Vagina (tissue), 2 donors: ENCODE data around the gene RPS6KL1. TPM values are rescaled to one million over a fixed set of nuclear protein-coding genes. Genes with fewer than 3 reads are reported as not detected.

Experiments used
- DNase-seq, 2 donors: peaks; one replicate each; pipeline ENCODE4 v3.0.0-alpha.2; 2017; ENCODE audit errors: extremely low spot score in 2 of 2
- H3K27ac ChIP-seq: fragments of 200-600 bp; sonication (generic); one replicate; pipeline ENCODE4 v1.5.1; 2019
- H3K27me3 ChIP-seq: fragments of 200-600 bp; sonication (generic); one replicate; pipeline ENCODE4 v1.5.1; 2019
- H3K36me3 ChIP-seq, 2 donors: fragments of 200-600 bp; sonication (generic); one replicate each; pipeline ENCODE4 v1.5.1; 2017 to 2019
- H3K4me1 ChIP-seq: fragments of 200-600 bp; sonication (generic); one replicate; pipeline ENCODE4 v1.5.1; 2019
- H3K4me3 ChIP-seq, 2 donors: fragments of 200-600 bp; sonication (generic); 1 replicate in 1 of 2; 2 replicates in 1 of 2; pipeline ENCODE4 v1.5.1; 2016 to 2019
- H3K9me3 ChIP-seq: fragments of 200-600 bp; sonication (generic); one replicate; pipeline ENCODE4 v1.5.1; 2019
- CTCF ChIP-seq, 3 experiments: fragments of 450-650 bp in 2 of 3; fragments of 200-600 bp in 1 of 3; sonication (generic) in 1 of 3; IDR thresholded peaks; one replicate each; pipeline ENCODE4 v1.5.1; 2017 to 2019; ENCODE audit warnings: antibody characterized with exemption in 3 of 3, mild to moderate bottlenecking in 2 of 3, moderate library complexity in 2 of 3
- POLR2A ChIP-seq, 2 donors: fragments of 450-650 bp; IDR thresholded peaks; one replicate each; pipeline ENCODE4 v1.6.1; 2017; ENCODE audit warnings: antibody characterized with exemption in 2 of 2, mild to moderate bottlenecking in 2 of 2, moderate library complexity in 2 of 2
- POLR2AphosphoS5 ChIP-seq, 2 donors: sonication (generic); formaldehyde crosslinking; IDR thresholded peaks; one replicate each; pipeline ENCODE4 v1.9.0; 2017; ENCODE audit warnings: antibody characterized with exemption in 2 of 2, mild to moderate bottlenecking in 2 of 2, low read depth in 1 of 2; ENCODE audit not compliant: insufficient read depth in 1 of 2
- intact Hi-C: fragments of 100-400 bp; cut with DNase I; formaldehyde crosslinking; loops from one replicate; pipeline ENCODE4 v1.15.1; 2023
- total RNA-seq: library from RNA; depleted of rRNA; stranded (reverse); fragments of >200 nt; gene quantifications from one replicate; pipeline ENCODE4 v1.2.3, GENCODE V29; 2016

Gene RPS6KL1
- total RNA-seq, 1 donor from 2014 or later, result 2.0 TPM

- no peaks in the 10 kb centered on the region for H3K36me3 ChIP-seq
- peaks cover 19% of the 10 kb centered on the region for H3K4me1 ChIP-seq
- no peak overlapping the region for H3K4me3 ChIP-seq
- intact Hi-C loops, result no loop called here
- TF ChIP-seq POLR2AphosphoS5 (IDR thresholded peaks at IDR 0.05; ENCODE audit: insufficient read depth in 1 of 2, low read depth in 1 of 2) (no peak), POLR2A (IDR thresholded peaks at IDR 0.05) (no peak), CTCF (IDR thresholded peaks at IDR 0.05) (no peak)
- no peak overlapping the region for H3K27ac ChIP-seq
- DNase-seq, result no peak
- H3K27me3 ChIP-seq, result no peaks in the 10 kb centered on the region
- no peaks in the 10 kb centered on the region for H3K9me3 ChIP-seq
These were observed 67.1 kb downstream of the RPS6KL1 start for GRCh38 chr14:74855945-74856344.

- Histone ChIP-seq H3K4me3 (no peak overlapping the region), H3K27me3 (no peaks in the 10 kb centered on the region), H3K4me1 (peaks cover 19% of the 10 kb centered on the region), H3K36me3 (no peaks in the 10 kb centered on the region), H3K9me3 (no peaks in the 10 kb centered on the region), H3K27ac (no peak overlapping the region)
- no peak for DNase-seq
- intact Hi-C loops, result no loop called here
- TF ChIP-seq POLR2AphosphoS5 (IDR thresholded peaks at IDR 0.05; ENCODE audit: insufficient read depth in 1 of 2, low read depth in 1 of 2), result no peak
- no peak for TF ChIP-seq POLR2A (IDR thresholded peaks at IDR 0.05)
- TF ChIP-seq CTCF (IDR thresholded peaks at IDR 0.05), result no peak
These were observed 68.0 kb downstream of the RPS6KL1 start for GRCh38 chr14:74855021-74855420.

Other genes with a start within 250 kb of the RPS6KL1 start
- gene AREL1, start 210.2 kb downstream of the RPS6KL1 start, total RNA-seq, result 32.7 TPM
- 11.0 TPM for gene FCF1, start 210.1 kb downstream of the RPS6KL1 start, total RNA-seq
- gene YLPM1, start 159.9 kb downstream of the RPS6KL1 start, total RNA-seq, result 50.3 TPM
- gene PROX2, start 47.1 kb downstream of the RPS6KL1 start, total RNA-seq, result not detected
- 109 TPM for gene DLST, start 41.3 kb downstream of the RPS6KL1 start, total RNA-seq
- gene PGF, start 32.3 kb upstream of the RPS6KL1 start, total RNA-seq, result 8.3 TPM
- gene EIF2B2, start 79.7 kb upstream of the RPS6KL1 start, total RNA-seq, result 22.8 TPM
- gene MLH3, start 128.2 kb upstream of the RPS6KL1 start, total RNA-seq, result 32.9 TPM
- gene ACYP1, start 140.8 kb upstream of the RPS6KL1 start, total RNA-seq, result 32.4 TPM
- gene ZC2HC1C, start 146.4 kb upstream of the RPS6KL1 start, total RNA-seq, result not detected
- 58.4 TPM for gene NEK9, start 203.8 kb upstream of the RPS6KL1 start, total RNA-seq